HEK293 (cell line): Measurements from ENCODE around the gene MED8.
A peak's percentile ranks its signal among the peaks of the same experiment; 100 is the strongest.

Source experiments
- GLI4 ChIP-seq: fragments of 450-650 bp; formaldehyde crosslinking; IDR thresholded peaks from 2 replicates; pipeline ENCODE4 v1.5.1; 2016; ENCODE audit warnings: missing biosample characterization, missing genetic modification characterization
- GLIS2 ChIP-seq: fragments of 450-650 bp; formaldehyde crosslinking; IDR thresholded peaks from 2 replicates; pipeline ENCODE4 v1.5.1; 2016; ENCODE audit warnings: missing biosample characterization, missing genetic modification characterization
- KLF1 ChIP-seq: fragments of 450-650 bp; formaldehyde crosslinking; IDR thresholded peaks from 2 replicates; pipeline ENCODE4 v1.5.1; 2016; ENCODE audit warnings: missing biosample characterization, missing genetic modification characterization
- KLF17 ChIP-seq: fragments of 450-650 bp; formaldehyde crosslinking; IDR thresholded peaks from 2 replicates; pipeline ENCODE4 v1.5.1; 2016; ENCODE audit warnings: missing biosample characterization, missing genetic modification characterization
- SP3 ChIP-seq: fragments of 450-650 bp; formaldehyde crosslinking; IDR thresholded peaks from 2 replicates; pipeline ENCODE4 v1.5.1; 2016; ENCODE audit warnings: missing biosample characterization, missing genetic modification characterization
- ZBTB10 ChIP-seq: fragments of 450-650 bp; formaldehyde crosslinking; IDR thresholded peaks from 2 replicates; pipeline ENCODE4 v1.5.1; 2016; ENCODE audit warnings: missing biosample characterization, missing genetic modification characterization
- ZBTB11 ChIP-seq: fragments of 450-650 bp; formaldehyde crosslinking; conservative IDR thresholded peaks from 2 replicates; pipeline ENCODE4 v1.5.1; 2016; ENCODE audit warnings: low read depth, missing biosample characterization, missing genetic modification characterization
- ZBTB48 ChIP-seq: fragments of 450-650 bp; formaldehyde crosslinking; IDR thresholded peaks from 2 replicates; pipeline ENCODE4 v1.5.1; 2016; ENCODE audit warnings: missing biosample characterization, missing genetic modification characterization
- ZNF114 ChIP-seq: fragments of 450-650 bp; formaldehyde crosslinking; IDR thresholded peaks from 2 replicates; pipeline ENCODE4 v1.5.0; 2017; ENCODE audit warnings: missing biosample characterization, missing genetic modification characterization
- ZNF2 ChIP-seq: fragments of 450-650 bp; formaldehyde crosslinking; IDR thresholded peaks from 2 replicates; pipeline ENCODE4 v1.5.1; 2016; ENCODE audit warnings: missing biosample characterization, missing genetic modification characterization
- ZNF221 ChIP-seq: fragments of 450-650 bp; formaldehyde crosslinking; IDR thresholded peaks from 2 replicates; pipeline ENCODE4 v1.5.1; 2017; ENCODE audit warnings: missing biosample characterization, missing genetic modification characterization, borderline replicate concordance
- ZNF223 ChIP-seq: fragments of 450-650 bp; formaldehyde crosslinking; IDR thresholded peaks from 2 replicates; pipeline ENCODE4 v1.5.1; 2016; ENCODE audit warnings: missing biosample characterization, missing genetic modification characterization
- ZNF398 ChIP-seq: fragments of 450-650 bp; formaldehyde crosslinking; IDR thresholded peaks from 2 replicates; pipeline ENCODE4 v1.5.1; 2017; ENCODE audit warnings: missing biosample characterization, missing genetic modification characterization
- ZNF416 ChIP-seq: fragments of 450-650 bp; formaldehyde crosslinking; IDR thresholded peaks from 2 replicates; pipeline ENCODE4 v1.5.1; 2016; ENCODE audit warnings: missing biosample characterization, missing genetic modification characterization
- ZNF423 ChIP-seq: fragments of 450-650 bp; formaldehyde crosslinking; IDR thresholded peaks from 2 replicates; pipeline ENCODE4 v1.5.1; 2016; ENCODE audit warnings: missing biosample characterization, missing genetic modification characterization
- ZNF449 ChIP-seq: fragments of 450-650 bp; formaldehyde crosslinking; IDR thresholded peaks from 2 replicates; pipeline ENCODE4 v1.5.1; 2017; ENCODE audit warnings: missing biosample characterization, mild to moderate bottlenecking, missing genetic modification characterization, moderate library complexity
- ZNF654 ChIP-seq: fragments of 450-650 bp; formaldehyde crosslinking; IDR thresholded peaks from 2 replicates; pipeline ENCODE4 v1.5.1; 2016; ENCODE audit warnings: low read depth, missing biosample characterization, missing genetic modification characterization
- ZNF704 ChIP-seq: fragments of 450-650 bp; formaldehyde crosslinking; IDR thresholded peaks from 2 replicates; pipeline ENCODE4 v1.5.1; 2016; ENCODE audit warnings: missing biosample characterization, missing genetic modification characterization
- ZNF747 ChIP-seq: fragments of 450-650 bp; formaldehyde crosslinking; IDR thresholded peaks from 2 replicates; pipeline ENCODE4 v1.5.1; 2016; ENCODE audit warnings: missing biosample characterization, missing genetic modification characterization

The MED8 gene

GRCh38 chr1:43367026-43367903 lies 22.3 kb downstream of the MED8 start (continued):
- TF ChIP-seq GLI4 (tag by site-specific recombination) (no peak), ZNF704 (tag by site-specific recombination) (no peak), ZBTB48 (tag by site-specific recombination) (peak; percentile 9; the same call in 1 of the 2 replicates), ZNF223 (tag by site-specific recombination) (no peak), ZNF449 (tag by site-specific recombination) (no peak; the same call in 1 of the 2 replicates), ZNF114 (tag by site-specific recombination) (no peak), SP3 (tag by site-specific recombination) (peak; percentile 90), GLIS2 (tag by site-specific recombination) (no peak; the same call in none of the 2 replicates), ZNF398 (tag by site-specific recombination) (peak; percentile 93), ZBTB10 (tag by site-specific recombination) (no peak), KLF17 (tag by site-specific recombination) (peak; percentile 17; the same call in 1 of the 2 replicates), ZNF747 (no peak), ZNF423 (tag by site-specific recombination) (peak; percentile 62), ZNF654 (tag by site-specific recombination) (no peak), ZNF2 (tag by site-specific recombination) (no peak), KLF1 (tag by site-specific recombination) (peak; percentile 98), ZBTB11 (tag by site-specific recombination) (no peak), ZNF221 (tag by site-specific recombination) (no peak), ZNF416 (no peak)
